ENCODE measurements around the gene TRPM3.
"Not testable (repeated sequence)": the region's sequence is repeated elsewhere in the genome, so short reads cannot be mapped to it uniquely, and the experiment has no call there.

Gene TRPM3

GRCh38 chr9:70639853-70640814 lies 481.3 kb downstream of the TRPM3 start:
- no peak for DNase-seq

GRCh38 chr9:70635790-70636189 lies 485.6 kb downstream of the TRPM3 start:
- DNase-seq, result no peak

GRCh38 chr9:70634696-70635095 lies 486.7 kb downstream of the TRPM3 start:
- DNase-seq, result no peak

- DNase-seq, result no peak
These were observed 490.4 kb downstream of the TRPM3 start for GRCh38 chr9:70630971-70631370.

- DNase-seq, result not testable (repeated sequence)
These were observed 492.2 kb downstream of the TRPM3 start for GRCh38 chr9:70629080-70629685.

GRCh38 chr9:70625078-70625477 lies 496.3 kb downstream of the TRPM3 start:
- no peak for DNase-seq

GRCh38 chr9:70618784-70619183 lies 502.6 kb downstream of the TRPM3 start:
- no peak for DNase-seq

- DNase-seq, result no peak
These were observed 504.2 kb downstream of the TRPM3 start for GRCh38 chr9:70617033-70617828.

- DNase-seq, result no peak
These were observed 505.0 kb downstream of the TRPM3 start for GRCh38 chr9:70616228-70616990.

GRCh38 chr9:70615464-70616138 lies 505.8 kb downstream of the TRPM3 start:
- no peak for DNase-seq

DNA sequence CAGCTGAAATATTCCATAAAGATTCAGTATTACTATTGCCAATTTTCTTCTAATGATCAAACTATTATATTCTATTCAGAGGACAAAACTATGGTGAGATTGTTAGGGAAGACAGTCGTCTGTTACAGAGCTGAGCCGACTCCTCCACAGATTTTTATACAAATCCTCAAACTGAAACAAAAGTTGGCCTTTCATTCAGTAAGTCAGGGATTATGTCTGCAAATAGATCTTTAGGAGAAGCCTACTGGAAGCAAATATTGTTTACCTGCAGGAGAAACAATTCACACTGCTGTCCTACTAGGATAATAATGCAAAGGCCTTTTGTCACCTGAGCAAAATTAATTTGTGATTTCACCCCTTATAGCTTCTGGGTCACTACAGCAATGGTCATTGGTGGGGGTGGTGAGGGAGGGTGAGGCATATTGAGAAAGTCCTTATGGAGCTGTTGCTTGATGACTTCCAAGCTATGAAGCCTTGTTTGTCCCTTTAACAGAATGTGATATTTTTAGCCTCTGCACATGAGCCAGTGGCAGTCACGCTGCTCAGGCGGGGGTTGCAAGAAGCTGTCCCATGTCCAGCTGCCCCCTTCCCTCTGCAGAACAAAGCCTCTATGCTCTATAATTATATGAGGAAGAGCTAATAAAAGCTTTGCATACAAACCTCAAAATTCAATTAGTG lies 506.5 kb downstream of the TRPM3 start:
- DNase-seq, result no peak

DNA sequence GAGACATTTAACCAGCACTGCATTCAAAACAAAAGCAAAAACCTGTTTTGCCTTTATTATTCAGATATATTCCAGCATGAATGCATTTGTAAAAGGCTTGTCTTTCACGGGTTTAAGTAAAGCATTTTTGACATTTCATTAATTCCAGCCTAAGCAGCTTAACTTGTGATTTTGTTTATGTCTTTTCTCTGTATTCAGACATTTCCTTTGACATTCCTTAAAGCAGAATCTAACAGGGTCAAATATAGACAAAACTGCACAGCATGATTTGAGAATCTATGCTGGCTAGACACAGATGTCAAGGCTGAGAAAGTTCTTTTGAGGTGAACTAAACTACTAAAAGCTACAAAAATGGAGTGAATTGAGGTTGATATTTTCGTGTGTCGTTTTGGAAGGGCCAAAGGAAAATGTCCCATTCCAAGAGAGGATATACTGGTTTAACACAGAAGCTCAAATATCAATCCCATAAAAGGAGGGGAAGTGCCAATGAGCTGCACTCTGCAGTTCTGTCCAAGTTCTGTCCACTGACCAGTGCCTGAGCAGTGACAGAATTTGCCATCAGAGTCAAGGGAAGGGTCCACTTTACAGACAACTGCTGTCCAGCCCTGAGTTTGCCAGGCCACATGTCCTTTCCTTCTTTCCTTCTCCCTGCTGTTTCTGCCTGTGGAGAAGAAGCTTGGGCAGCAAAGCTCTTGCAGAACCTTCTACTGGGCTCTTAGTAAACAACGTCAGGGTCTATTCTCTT lies 508.2 kb downstream of the TRPM3 start:
- DNase-seq, result no peak

DNA sequence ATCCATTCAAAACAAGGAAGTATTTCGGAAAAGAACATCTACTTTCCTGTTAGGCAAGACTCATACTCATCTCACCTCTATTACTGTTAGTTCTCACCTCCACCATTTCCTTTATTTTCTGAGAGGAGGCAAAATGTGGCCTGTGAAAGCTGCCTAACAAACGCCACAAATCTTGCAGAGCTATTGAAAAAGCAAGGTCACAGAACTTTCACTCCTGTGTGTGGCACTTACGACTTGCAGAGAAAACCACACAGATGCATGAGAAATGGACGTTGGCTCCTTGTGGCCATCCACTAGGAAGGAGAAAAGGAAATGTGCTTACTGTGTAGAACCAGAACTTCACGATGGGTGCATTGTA lies 511.2 kb downstream of the TRPM3 start:
- DNase-seq, result no peak

DNA sequence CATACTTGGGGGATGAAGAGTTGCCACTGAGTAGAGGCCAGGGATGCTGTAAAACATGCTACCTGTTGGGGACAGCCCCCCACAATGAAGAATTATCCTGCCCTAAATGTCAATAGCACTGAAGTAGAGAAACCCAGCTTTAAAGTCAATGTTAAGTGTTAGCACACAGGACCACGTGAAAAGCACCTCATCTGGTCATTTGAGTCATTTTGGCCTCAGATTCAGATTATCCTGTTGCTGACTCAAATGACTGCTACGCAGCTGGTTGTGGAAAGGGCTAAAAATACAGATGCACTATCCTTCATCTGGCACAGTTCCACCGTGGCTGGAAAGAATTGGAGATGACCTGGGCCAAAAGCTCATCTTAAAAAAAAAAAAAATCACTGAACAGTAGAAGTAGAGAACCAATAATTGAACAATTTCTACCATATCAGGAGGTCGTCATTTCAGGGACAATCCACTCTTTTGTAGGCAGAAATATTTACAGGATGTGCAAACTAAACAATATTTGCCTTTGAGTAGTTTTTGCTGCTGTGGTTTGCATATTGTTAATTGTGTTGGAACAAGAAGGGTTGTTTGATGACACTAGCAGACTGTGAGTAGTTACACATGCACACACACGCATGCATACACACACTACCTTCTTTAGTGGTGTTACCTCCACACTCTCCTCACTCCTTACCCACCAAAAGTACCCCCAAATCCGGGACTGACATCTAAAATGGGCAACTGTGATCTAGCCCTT lies 511.7 kb downstream of the TRPM3 start:
- no peak for DNase-seq

GRCh38 chr9:70609011-70609410 lies 512.4 kb downstream of the TRPM3 start:
- no peak for DNase-seq

GRCh38 chr9:70607926-70608325 lies 513.5 kb downstream of the TRPM3 start:
- DNase-seq, result no peak

GRCh38 chr9:70607329-70607728 lies 514.1 kb downstream of the TRPM3 start:
- no peak for DNase-seq

- DNase-seq, result no peak
These were observed 518.4 kb downstream of the TRPM3 start for GRCh38 chr9:70603020-70603411.

GRCh38 chr9:70602321-70603019 lies 519.0 kb downstream of the TRPM3 start:
- DNase-seq, result peak; percentile 73
